Bone marrow (tissue), 2 donors: Measurements from ENCODE around the gene FANCE.
A peak's percentile ranks its signal among the peaks of the same experiment; 100 is the strongest.

Experiments used
- DNase-seq, 2 donors: peaks; one replicate each; lab custom pipeline; 2025; lab: John Stamatoyannopoulos, UW

Gene FANCE, protein sequence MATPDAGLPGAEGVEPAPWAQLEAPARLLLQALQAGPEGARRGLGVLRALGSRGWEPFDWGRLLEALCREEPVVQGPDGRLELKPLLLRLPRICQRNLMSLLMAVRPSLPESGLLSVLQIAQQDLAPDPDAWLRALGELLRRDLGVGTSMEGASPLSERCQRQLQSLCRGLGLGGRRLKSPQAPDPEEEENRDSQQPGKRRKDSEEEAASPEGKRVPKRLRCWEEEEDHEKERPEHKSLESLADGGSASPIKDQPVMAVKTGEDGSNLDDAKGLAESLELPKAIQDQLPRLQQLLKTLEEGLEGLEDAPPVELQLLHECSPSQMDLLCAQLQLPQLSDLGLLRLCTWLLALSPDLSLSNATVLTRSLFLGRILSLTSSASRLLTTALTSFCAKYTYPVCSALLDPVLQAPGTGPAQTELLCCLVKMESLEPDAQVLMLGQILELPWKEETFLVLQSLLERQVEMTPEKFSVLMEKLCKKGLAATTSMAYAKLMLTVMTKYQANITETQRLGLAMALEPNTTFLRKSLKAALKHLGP

DNA sequence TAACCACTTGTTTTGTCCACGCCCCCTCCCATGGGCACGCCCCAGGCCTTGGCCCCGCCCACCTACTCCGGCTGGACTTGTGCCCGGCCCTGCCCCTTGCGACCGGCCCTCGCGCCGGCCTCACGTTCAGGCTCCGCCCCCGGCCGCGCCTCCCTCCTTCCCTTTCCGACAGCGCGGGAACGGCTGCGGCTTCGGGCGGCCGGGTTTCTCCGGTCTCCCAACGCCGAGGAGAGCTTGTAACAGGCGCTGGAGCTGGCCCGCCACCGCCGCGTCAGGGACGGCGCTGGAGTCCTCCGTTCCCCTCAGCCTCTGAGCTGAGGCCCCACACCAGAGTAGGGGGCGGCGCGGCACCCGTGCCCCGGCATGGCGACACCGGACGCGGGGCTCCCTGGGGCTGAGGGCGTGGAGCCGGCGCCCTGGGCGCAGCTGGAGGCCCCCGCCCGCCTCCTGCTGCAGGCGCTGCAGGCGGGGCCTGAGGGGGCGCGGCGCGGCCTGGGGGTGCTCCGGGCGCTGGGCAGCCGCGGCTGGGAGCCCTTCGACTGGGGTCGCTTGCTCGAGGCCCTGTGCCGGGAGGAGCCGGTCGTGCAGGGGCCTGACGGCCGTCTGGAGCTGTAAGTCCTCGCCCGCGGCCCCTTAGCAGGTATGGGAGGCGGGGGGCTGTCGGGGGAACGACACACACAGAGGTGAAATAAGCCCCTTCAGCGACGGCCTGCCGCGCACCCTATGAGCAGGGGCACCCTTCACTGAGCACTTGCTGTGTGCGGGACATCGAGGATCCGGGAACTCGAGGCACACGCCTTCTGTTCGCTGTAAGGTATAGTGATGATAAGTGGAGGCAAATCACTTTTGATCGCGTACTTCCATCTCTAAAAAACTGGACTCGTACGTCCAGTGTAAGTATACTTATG, at the start of gene FANCE:
Gene FANCE, plus strand, starts transcription at position 156 of the 908 bp plus-strand sequence. Its CDS starts 208 bp downstream, at position 364.
- peak; percentile 44 to 90 for DNase-seq

DNA sequence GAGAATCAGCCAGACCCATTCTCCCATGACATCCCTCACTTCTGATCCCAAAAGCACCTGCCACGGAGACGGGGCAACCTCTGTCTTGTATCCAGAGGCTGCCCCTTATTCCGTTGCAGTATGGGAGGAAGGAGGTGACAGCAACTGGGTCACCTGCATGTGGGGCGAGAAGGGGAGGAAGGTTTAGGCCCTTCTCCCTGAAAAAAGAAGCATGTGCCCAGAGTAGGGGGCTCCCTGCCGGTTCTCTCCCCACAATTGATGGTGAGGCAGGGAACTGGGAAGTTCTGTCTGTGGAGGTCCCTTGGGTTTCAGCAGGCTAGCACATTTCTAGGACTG, 49.3 kb upstream of the FANCE start:
- DNase-seq: no peak

- DNase-seq: no peak
These were observed 48.3 kb upstream of the FANCE start for GRCh38 chr6:35403544-35404442.

DNA sequence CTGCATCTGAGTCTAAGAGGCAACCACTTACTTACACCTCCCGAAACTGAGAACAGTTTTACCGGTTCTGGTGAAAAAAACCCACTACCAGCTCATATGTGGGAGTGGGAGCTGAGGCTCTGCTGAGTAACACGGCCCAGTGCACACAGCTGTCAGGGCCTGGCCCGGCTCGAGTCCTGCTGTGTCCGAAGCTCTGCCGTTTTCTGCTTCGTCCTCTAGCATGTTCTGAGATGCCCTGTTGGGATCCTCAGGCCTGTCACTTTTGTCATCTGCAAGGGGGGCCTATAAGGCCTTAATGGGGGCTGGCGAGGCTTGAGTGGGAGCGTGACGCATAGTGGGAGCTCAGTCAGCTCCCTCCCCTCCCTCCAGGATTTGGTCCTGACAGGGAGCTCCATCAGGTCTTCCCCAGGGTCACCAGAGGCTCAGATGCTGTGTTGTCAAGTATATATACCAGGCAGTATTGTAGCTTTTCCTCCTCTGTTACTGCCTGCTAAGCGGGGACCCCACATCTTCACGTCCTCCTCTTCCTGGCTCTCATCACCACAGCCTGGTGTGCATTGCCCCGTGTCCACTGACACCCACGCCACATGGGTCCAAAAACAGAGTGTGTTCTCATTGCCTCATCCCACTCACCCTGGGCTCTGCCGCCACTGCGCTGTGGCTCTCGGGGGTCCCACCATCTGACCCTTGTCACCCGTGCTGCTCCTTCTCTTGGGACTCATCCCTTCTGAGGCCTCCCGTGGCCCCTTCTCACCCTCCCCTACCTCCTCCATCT, 45.2 kb upstream of the FANCE start:
- DNase-seq: no peak

GRCh38 chr6:35409245-35409644, 42.9 kb upstream of the FANCE start:
- DNase-seq: no peak

- no peak for DNase-seq
These were observed 42.0 kb upstream of the FANCE start for GRCh38 chr6:35410131-35410530.

DNA sequence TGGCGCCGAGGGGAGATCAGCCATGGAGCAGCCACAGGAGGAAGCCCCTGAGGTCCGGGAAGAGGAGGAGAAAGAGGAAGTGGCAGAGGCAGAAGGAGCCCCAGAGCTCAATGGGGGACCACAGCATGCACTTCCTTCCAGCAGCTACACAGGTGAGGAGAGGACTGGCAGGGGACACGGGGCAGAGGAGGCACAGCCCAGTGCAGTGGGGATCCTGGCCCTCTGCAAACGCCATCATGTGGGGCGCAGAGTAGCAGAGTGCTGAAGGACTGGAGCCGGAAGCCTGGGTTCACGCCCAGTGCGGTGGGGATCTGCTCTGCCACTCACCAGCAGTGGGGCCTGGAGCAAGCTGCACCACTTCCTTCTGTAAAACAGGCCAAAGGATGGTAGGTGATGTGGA, 41.1 kb upstream of the FANCE start:
- DNase-seq: no peak

GRCh38 chr6:35412102-35412501, 40.0 kb upstream of the FANCE start:
- DNase-seq: no peak

GRCh38 chr6:35413911-35414310, 38.2 kb upstream of the FANCE start:
- DNase-seq: no peak

- DNase-seq: no peak
These were observed 36.9 kb upstream of the FANCE start for GRCh38 chr6:35415065-35415891.

DNA sequence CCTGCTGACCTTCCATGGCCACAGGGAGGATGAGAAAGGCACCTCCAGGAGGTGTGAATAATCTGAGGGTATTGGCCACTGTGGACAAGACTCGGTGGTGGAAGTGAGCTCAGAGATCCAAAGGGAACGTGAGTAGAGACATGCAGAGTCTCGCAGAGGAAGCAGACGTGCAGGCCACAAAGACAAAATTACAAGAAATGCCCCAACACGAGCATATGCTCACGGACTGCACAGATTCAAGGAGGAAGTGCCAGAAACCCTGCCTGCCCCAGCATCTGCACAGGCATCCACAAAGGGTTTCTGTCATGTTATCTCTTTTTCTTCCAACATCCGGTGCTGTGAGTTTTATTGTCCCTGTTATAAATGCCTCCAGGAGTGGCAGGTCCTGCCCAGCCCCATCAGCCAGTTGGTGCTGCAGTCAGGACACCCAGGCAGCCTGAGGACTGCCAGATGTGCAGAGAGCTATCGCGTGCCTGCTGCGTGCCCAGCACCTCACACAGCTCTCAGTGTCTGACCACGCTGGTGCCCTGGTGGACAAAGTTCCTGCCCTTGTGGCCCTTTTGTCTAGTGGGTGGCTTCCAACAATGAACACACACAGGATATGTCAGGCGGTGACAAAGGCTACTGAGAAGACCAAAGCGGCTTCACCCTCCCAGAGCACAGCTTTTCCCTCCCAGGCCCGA, 34.0 kb upstream of the FANCE start:
- DNase-seq: peak in 1 of 2 donors; percentile 70

DNA sequence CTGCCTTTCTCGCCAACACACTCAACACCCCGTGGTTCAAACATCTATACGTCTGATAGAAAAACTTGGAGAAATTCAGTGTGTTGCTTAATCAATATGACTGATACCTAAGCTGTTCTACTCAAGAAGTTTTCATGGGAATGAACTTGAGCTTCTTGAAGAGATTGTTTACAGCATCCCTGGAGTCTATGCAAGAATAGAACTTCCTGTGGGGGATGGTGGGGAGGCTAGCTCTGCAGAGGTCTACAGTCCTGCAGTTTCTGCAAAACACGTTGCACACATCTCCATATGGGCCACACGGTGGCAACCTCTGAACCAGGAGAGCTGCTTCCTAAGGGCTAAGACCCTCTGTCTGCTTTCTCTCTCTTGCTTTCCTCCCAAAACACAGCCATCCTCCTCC, 32.7 kb upstream of the FANCE start:
- DNase-seq: no peak

- no peak for DNase-seq
These were observed 32.2 kb upstream of the FANCE start for GRCh38 chr6:35419961-35420360.

- DNase-seq: no peak
These were observed 26.9 kb upstream of the FANCE start for GRCh38 chr6:35425284-35425683.

GRCh38 chr6:35426074-35426473, 26.1 kb upstream of the FANCE start:
- peak in 1 of 2 donors; percentile 19 for DNase-seq

- DNase-seq: no peak
These were observed 24.7 kb upstream of the FANCE start for GRCh38 chr6:35427435-35427834.

GRCh38 chr6:35427851-35428321, 24.3 kb upstream of the FANCE start:
- DNase-seq: no peak

DNA sequence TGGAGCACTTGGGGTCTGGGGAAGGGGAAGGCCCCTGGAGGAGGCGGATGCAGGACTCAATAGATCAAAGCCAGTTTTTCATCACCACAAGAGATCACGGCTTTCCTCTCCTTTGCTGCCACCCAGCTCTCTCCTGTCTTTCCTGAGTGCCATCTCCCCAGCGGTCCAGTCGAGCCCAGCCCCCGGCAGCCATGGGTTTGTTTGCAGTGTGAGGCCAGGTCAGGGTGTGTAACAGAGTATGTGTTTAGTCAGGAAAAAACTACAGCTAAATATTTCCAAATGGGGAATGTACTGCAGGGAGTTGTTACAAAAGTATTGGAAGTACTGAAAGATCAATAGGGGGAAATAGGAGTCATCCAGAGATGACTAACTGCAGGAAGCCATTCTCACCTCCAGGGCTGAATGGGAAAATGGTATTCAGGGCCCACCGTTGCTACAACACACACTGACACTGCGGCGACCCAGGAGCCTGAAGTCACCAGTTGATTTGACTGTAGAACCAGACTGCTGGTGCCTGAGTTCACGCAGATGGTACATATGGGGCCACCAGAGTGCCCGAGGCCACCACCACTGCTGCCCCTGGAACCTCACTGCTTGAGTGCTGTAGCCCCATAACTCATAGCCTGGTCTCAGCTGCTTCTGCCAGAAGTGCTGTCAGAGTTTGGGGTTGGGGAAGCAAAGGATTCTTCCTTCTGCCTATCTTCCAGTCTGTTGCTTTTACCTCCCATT, 23.6 kb upstream of the FANCE start:
- no peak for DNase-seq

GRCh38 chr6:35429463-35429862, 22.7 kb upstream of the FANCE start:
- no peak for DNase-seq
